Measurements from ENCODE around the gene RRAS2.

Gene RRAS2

GRCh38 chr11:14336507-14337503 is 22.2 kb downstream of the RRAS2 start:
- DNase-seq (ENCODE audit: low read depth), result no peak

- DNase-seq (ENCODE audit: low read depth), result no peak
Measured at GRCh38 chr11:14335712-14336111, 23.3 kb downstream of the RRAS2 start.

- no peak for DNase-seq (ENCODE audit: low read depth)
Measured at GRCh38 chr11:14334893-14335292, 24.1 kb downstream of the RRAS2 start.

- no peak for DNase-seq (ENCODE audit: low read depth)
Measured at GRCh38 chr11:14334192-14334591, 24.8 kb downstream of the RRAS2 start.

- DNase-seq (ENCODE audit: low read depth), result no peak
Measured at GRCh38 chr11:14331476-14332136, 27.4 kb downstream of the RRAS2 start.

GRCh38 chr11:14330881-14331280 is 28.1 kb downstream of the RRAS2 start:
- DNase-seq (ENCODE audit: low read depth), result no peak

- DNase-seq (ENCODE audit: low read depth), result no peak
Measured at GRCh38 chr11:14329702-14330101, 29.3 kb downstream of the RRAS2 start.

- no peak for DNase-seq (ENCODE audit: low read depth)
Measured at GRCh38 chr11:14327116-14327515, 31.9 kb downstream of the RRAS2 start.

- DNase-seq (ENCODE audit: low read depth), result no peak
Measured at GRCh38 chr11:14323118-14323676, 35.8 kb downstream of the RRAS2 start.

GRCh38 chr11:14322510-14322909 is 36.5 kb downstream of the RRAS2 start:
- DNase-seq (ENCODE audit: low read depth), result no peak

GRCh38 chr11:14320020-14320419 is 39.0 kb downstream of the RRAS2 start:
- DNase-seq (ENCODE audit: low read depth), result no peak

GRCh38 chr11:14318581-14318981 is 40.4 kb downstream of the RRAS2 start:
- DNase-seq (ENCODE audit: low read depth), result no peak

GRCh38 chr11:14317659-14318325 is 41.2 kb downstream of the RRAS2 start:
- DNase-seq (ENCODE audit: low read depth), result no peak

- DNase-seq (ENCODE audit: low read depth), result no peak
Measured at GRCh38 chr11:14315130-14315529, 43.9 kb downstream of the RRAS2 start.

- DNase-seq (ENCODE audit: low read depth), result no peak
Measured at GRCh38 chr11:14314127-14314526, 44.9 kb downstream of the RRAS2 start.

- DNase-seq (ENCODE audit: low read depth), result no peak
Measured at GRCh38 chr11:14312736-14313438, 46.1 kb downstream of the RRAS2 start.

GRCh38 chr11:14310679-14311078 is 48.3 kb downstream of the RRAS2 start:
- no peak for DNase-seq (ENCODE audit: low read depth)

- DNase-seq (ENCODE audit: low read depth), result no peak
Measured at GRCh38 chr11:14309425-14310192, 49.4 kb downstream of the RRAS2 start.

GRCh38 chr11:14308897-14309387 is 50.0 kb downstream of the RRAS2 start:
- DNase-seq (ENCODE audit: low read depth), result no peak

GRCh38 chr11:14308114-14308896 is 50.7 kb downstream of the RRAS2 start:
- DNase-seq (ENCODE audit: low read depth), result no peak
